ENCODE measurements around the gene MGAT4A.
A peak's percentile ranks its signal among the peaks of the same experiment; 100 is the strongest.

Gene MGAT4A

GRCh38 chr2:98649992-98650375 is 80.9 kb downstream of the MGAT4A start:
- TF ChIP-seq ISL1 (CRISPR knock-in tag; IDR thresholded peaks at IDR 0.05), result no peak
- ATAC-seq, result no peak

- ATAC-seq, result peak; percentile 100
- TF ChIP-seq ESRRG (CRISPR knock-in tag; IDR thresholded peaks at IDR 0.05) (no peak), TCF4 (CRISPR knock-in tag; IDR thresholded peaks at IDR 0.05; ENCODE audit: borderline replicate concordance) (no peak), PATZ1 (CRISPR knock-in tag; IDR thresholded peaks at IDR 0.05; ENCODE audit: borderline replicate concordance) (no peak), SNAI2 (CRISPR knock-in tag; IDR thresholded peaks at IDR 0.05) (no peak), GLIS3 (CRISPR knock-in tag; IDR thresholded peaks at IDR 0.05) (no peak), TSHZ2 (CRISPR knock-in tag; IDR thresholded peaks at IDR 0.05) (no peak), ARNTL (CRISPR knock-in tag; IDR thresholded peaks at IDR 0.05; ENCODE audit: borderline replicate concordance, low read depth) (no peak), RARB (CRISPR knock-in tag; IDR thresholded peaks at IDR 0.05) (no peak), ZNF70 (CRISPR knock-in tag; IDR thresholded peaks at IDR 0.05) (no peak), POU6F1 (CRISPR knock-in tag; IDR thresholded peaks at IDR 0.05; ENCODE audit: borderline replicate concordance, low read depth) (no peak), ISL1 (CRISPR knock-in tag; IDR thresholded peaks at IDR 0.05) (no peak), ZFP3 (CRISPR knock-in tag; IDR thresholded peaks at IDR 0.05) (no peak)
Measured at GRCh38 chr2:98649135-98649991, 81.6 kb downstream of the MGAT4A start.

GRCh38 chr2:98648451-98648850 is 82.5 kb downstream of the MGAT4A start:
- ATAC-seq, result no peak
- TF ChIP-seq ISL1 (CRISPR knock-in tag; IDR thresholded peaks at IDR 0.05) (no peak), ESRRG (CRISPR knock-in tag; IDR thresholded peaks at IDR 0.05) (no peak), PPARA (CRISPR knock-in tag; IDR thresholded peaks at IDR 0.05; ENCODE audit: borderline replicate concordance) (no peak), ZFP3 (CRISPR knock-in tag; IDR thresholded peaks at IDR 0.05) (no peak), ZNF565 (CRISPR knock-in tag; conservative IDR thresholded peaks at IDR 0.05; ENCODE audit: low read depth) (no peak), TOX (CRISPR knock-in tag; IDR thresholded peaks at IDR 0.05; ENCODE audit: borderline replicate concordance) (no peak), CSRNP3 (CRISPR knock-in tag; IDR thresholded peaks at IDR 0.05) (no peak), TCF4 (CRISPR knock-in tag; IDR thresholded peaks at IDR 0.05; ENCODE audit: borderline replicate concordance) (no peak), CSDC2 (CRISPR knock-in tag; IDR thresholded peaks at IDR 0.05) (no peak), ZFP30 (CRISPR knock-in tag; IDR thresholded peaks at IDR 0.05) (no peak), ZNF70 (CRISPR knock-in tag; IDR thresholded peaks at IDR 0.05) (no peak), PATZ1 (CRISPR knock-in tag; IDR thresholded peaks at IDR 0.05; ENCODE audit: borderline replicate concordance) (no peak), ZC3H10 (CRISPR knock-in tag; IDR thresholded peaks at IDR 0.05) (no peak), OSR1 (CRISPR knock-in tag; IDR thresholded peaks at IDR 0.05) (no peak), BACH2 (CRISPR knock-in tag; IDR thresholded peaks at IDR 0.05; ENCODE audit: borderline replicate concordance) (no peak), ARNTL (CRISPR knock-in tag; IDR thresholded peaks at IDR 0.05; ENCODE audit: borderline replicate concordance, low read depth) (no peak), GLIS3 (CRISPR knock-in tag; IDR thresholded peaks at IDR 0.05) (no peak)
